ENCODE measurements around the gene KIF25.

GRCh38 chr6:168029459-168030217 lies 32.2 kb downstream of the KIF25 start:
- TF ChIP-seq ZNF274 (IDR thresholded peaks at IDR 0.05; ENCODE audit: low read depth, low read length) (no peak), SUZ12 (IDR thresholded peaks at IDR 0.05; ENCODE audit: extremely low read depth, insufficient read depth, insufficient read length) (no peak)

Data from NT2/D1 (cell line).